OCI-LY1 (cell line): ENCODE results near the gene RPS16.

Source experiments
- H2AFZ ChIP-seq: fragments of 200-600 bp; sonication (generic), shearing (Covaris generic); 2 replicates; pipeline ENCODE4 v1.6.0; 2014; ENCODE audit warnings: antibody characterized with exemption, mild to moderate bottlenecking, low read length
- H3F3A ChIP-seq: fragments of 200-600 bp; sonication (generic), shearing (Covaris generic); 2 replicates; pipeline ENCODE4 v1.6.0; 2014; ENCODE audit warnings: mild to moderate bottlenecking, antibody characterized with exemption, low read length, moderate library complexity; ENCODE audit not compliant: insufficient read depth
- H3K27ac ChIP-seq: fragments of 200-600 bp; sonication (generic); 2 replicates; pipeline ENCODE4 v1.5.1; 2014; ENCODE audit warnings: low read length, mixed run types, mild to moderate bottlenecking, low read depth; ENCODE audit not compliant: poor library complexity, severe bottlenecking
- H3K27me3 ChIP-seq: fragments of 200-600 bp; sonication (generic); 2 replicates; pipeline ENCODE4 v1.6.0; 2014; ENCODE audit warnings: antibody characterized with exemption, mild to moderate bottlenecking, low read length, moderate library complexity; ENCODE audit not compliant: insufficient read depth
- H3K36me3 ChIP-seq: fragments of 200-600 bp; sonication (generic); 2 replicates; pipeline ENCODE4 v1.6.1; 2014; ENCODE audit warnings: mild to moderate bottlenecking, antibody characterized with exemption, low read length, moderate library complexity, mixed read lengths; ENCODE audit not compliant: insufficient read depth
- H3K4me1 ChIP-seq: fragments of 200-600 bp; sonication (generic); 2 replicates; pipeline ENCODE4 v1.5.1; 2014; ENCODE audit warnings: mild to moderate bottlenecking, low read length, moderate library complexity; ENCODE audit not compliant: insufficient read depth, severe bottlenecking
- H3K4me2 ChIP-seq: fragments of 200-600 bp; sonication (generic), shearing (Covaris generic); 2 replicates; pipeline ENCODE4 v1.6.1; 2014; ENCODE audit warnings: low read length
- H3K4me3 ChIP-seq: fragments of 200-600 bp; sonication (generic); 2 replicates; pipeline ENCODE4 v1.5.1; 2014; ENCODE audit warnings: low read length, low read depth, mild to moderate bottlenecking, mixed read lengths; ENCODE audit not compliant: poor library complexity, severe bottlenecking
- H3K79me2 ChIP-seq: fragments of 200-600 bp; shearing (Covaris generic); 2 replicates; pipeline ENCODE4 v1.6.1; 2016; ENCODE audit warnings: mixed run types, low read length, mixed read lengths; ENCODE audit not compliant: insufficient read depth
- H3K9ac ChIP-seq: fragments of 200-600 bp; sonication (generic), shearing (Covaris generic); 2 replicates; pipeline ENCODE4 v1.6.1; 2014; ENCODE audit warnings: mild to moderate bottlenecking, low read length, mixed read lengths
- H3K9me2 ChIP-seq: fragments of 200-600 bp; sonication (generic), shearing (Covaris generic); 2 replicates; pipeline ENCODE4 v1.6.1; 2014; ENCODE audit warnings: low read depth, mild to moderate bottlenecking, low read length, mixed read lengths
- H3K9me3 ChIP-seq: fragments of 200-600 bp; shearing (Covaris generic); 2 replicates; pipeline ENCODE4 v1.6.1; 2014; ENCODE audit warnings: low read length, mixed read lengths
- H4K20me1 ChIP-seq: fragments of 200-600 bp; sonication (generic), shearing (Covaris generic); 2 replicates; pipeline ENCODE4 v1.6.0; 2016; ENCODE audit warnings: mild to moderate bottlenecking, low read length; ENCODE audit not compliant: insufficient read depth
- EZH2 ChIP-seq: fragments of 200-600 bp; sonication (generic), shearing (Covaris generic); IDR thresholded peaks from 2 replicates; pipeline ENCODE4 v1.8.0; 2017; ENCODE audit warnings: borderline replicate concordance, mixed run types, mild to moderate bottlenecking, antibody characterized with exemption, low read length, moderate library complexity, mixed read lengths
- TF ChIP-seq, protein P1 (sequence below): fragments of 200-600 bp; sonication (generic), shearing (Covaris generic); IDR thresholded peaks from 2 replicates; pipeline ENCODE4 v1.5.1; 2017; ENCODE audit warnings: mild to moderate bottlenecking, antibody characterized with exemption, low read length, moderate library complexity, mixed read lengths

The RPS16 gene

DNA sequence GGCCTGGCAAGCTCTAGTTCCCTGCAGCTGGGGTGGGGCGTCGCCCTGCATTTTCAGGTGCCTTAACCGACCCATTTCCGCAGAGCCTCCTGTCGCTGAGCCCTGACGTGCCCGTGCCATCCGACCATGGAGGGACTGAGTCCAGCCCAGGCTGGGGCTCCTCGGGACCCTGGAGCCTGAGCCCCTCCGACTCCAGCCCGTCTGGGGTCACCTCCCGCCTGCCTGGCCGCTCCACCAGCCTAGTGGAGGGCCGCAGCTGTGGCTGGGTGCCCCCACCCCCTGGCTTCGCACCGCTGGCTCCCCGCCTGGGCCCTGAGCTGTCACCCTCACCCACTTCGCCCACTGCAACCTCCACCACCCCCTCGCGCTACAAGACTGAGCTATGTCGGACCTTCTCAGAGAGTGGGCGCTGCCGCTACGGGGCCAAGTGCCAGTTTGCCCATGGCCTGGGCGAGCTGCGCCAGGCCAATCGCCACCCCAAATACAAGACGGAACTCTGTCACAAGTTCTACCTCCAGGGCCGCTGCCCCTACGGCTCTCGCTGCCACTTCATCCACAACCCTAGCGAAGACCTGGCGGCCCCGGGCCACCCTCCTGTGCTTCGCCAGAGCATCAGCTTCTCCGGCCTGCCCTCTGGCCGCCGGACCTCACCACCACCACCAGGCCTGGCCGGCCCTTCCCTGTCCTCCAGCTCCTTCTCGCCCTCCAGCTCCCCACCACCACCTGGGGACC, 27.9 kb downstream of the RPS16 start:
- peak overlapping the region; percentile 97 for H3K9ac ChIP-seq
- no peak overlapping the region for H2AFZ ChIP-seq
- H3K9me2 ChIP-seq, result no peaks in the 10 kb centered on the region
- H3K4me1 ChIP-seq, result peaks cover 73% of the 10 kb centered on the region
- peak overlapping the region; percentile 96 for H3K4me3 ChIP-seq
- H3K9me3 ChIP-seq, result no peaks in the 10 kb centered on the region
- peaks cover 16% of the 10 kb centered on the region for H3F3A ChIP-seq
- no peaks in the 10 kb centered on the region for H3K27me3 ChIP-seq
- peaks cover 10% of the 10 kb centered on the region for H3K36me3 ChIP-seq
- no peaks in the 10 kb centered on the region for H4K20me1 ChIP-seq
- TF ChIP-seq EZH2, result no peak
- TF ChIP-seq, protein P1, sequence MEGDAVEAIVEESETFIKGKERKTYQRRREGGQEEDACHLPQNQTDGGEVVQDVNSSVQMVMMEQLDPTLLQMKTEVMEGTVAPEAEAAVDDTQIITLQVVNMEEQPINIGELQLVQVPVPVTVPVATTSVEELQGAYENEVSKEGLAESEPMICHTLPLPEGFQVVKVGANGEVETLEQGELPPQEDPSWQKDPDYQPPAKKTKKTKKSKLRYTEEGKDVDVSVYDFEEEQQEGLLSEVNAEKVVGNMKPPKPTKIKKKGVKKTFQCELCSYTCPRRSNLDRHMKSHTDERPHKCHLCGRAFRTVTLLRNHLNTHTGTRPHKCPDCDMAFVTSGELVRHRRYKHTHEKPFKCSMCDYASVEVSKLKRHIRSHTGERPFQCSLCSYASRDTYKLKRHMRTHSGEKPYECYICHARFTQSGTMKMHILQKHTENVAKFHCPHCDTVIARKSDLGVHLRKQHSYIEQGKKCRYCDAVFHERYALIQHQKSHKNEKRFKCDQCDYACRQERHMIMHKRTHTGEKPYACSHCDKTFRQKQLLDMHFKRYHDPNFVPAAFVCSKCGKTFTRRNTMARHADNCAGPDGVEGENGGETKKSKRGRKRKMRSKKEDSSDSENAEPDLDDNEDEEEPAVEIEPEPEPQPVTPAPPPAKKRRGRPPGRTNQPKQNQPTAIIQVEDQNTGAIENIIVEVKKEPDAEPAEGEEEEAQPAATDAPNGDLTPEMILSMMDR, result no peak
- peak overlapping the region; percentile 81 for H3K4me2 ChIP-seq
- peaks cover 6% of the 10 kb centered on the region for H3K79me2 ChIP-seq
- H3K27ac ChIP-seq, result peak overlapping the region; percentile 96

DNA sequence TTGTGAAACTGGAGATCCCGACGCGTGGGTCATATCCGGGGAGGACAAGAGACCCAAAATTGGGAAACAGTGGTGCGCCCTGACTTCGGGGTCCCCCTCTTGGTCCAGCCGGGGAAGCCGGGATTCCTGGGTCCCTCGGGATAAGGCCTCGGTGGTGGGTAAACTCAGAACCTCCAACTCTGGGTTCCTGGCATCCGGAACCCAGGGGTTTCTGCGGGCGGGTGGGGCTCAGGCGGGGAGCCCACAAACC, 28.4 kb downstream of the RPS16 start:
- Histone ChIP-seq H3K9me2 (no peaks in the 10 kb centered on the region), H4K20me1 (no peaks in the 10 kb centered on the region), H2AFZ (no peak overlapping the region), H3K9me3 (no peaks in the 10 kb centered on the region), H3K27ac (peak overlapping the region; percentile 96), H3K79me2 (peaks cover 6% of the 10 kb centered on the region), H3K4me3 (peak overlapping the region; percentile 96), H3K4me2 (peak overlapping the region; percentile 81), H3F3A (peaks cover 16% of the 10 kb centered on the region), H3K36me3 (peaks cover 10% of the 10 kb centered on the region), H3K27me3 (no peaks in the 10 kb centered on the region), H3K9ac (peak overlapping the region; percentile 97), H3K4me1 (peaks cover 78% of the 10 kb centered on the region)
- TF ChIP-seq, protein P1, result no peak
- TF ChIP-seq EZH2, result no peak

DNA sequence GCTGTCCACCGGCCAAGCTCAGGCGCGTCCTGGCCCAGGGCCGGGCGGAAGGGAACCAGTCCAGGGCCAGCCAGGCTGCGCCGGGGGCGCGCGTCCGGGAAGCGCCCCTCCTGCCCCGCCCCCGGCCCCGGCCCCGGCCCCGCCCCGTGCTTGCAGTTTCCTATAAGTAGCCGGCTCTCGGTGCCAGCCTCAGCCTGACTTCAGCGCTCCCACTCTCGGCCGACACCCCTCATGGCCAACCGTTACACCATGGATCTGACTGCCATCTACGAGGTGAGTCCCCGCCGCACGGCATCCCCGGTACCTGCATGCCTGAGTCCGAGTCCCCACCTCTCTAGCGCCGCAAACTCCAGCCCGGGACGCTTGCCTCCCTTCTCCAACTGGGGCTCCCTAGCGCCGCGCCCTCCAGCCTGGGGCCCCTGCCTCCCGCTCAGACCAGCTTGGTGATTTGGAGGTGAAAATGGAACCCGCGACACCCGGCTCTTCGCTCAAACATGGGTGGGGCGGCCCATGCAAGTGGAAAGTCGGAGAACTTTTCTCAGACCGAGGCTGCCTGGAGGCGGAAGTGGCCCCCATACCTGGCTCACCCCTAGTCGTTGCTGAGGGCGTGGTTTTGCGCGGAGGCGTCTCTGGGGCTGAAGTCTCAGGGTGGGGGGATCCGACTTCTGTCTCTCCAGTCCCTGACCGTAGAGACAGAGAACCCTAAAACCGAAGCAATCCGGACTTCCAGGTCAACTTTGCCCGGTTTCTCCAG, 28.9 kb downstream of the RPS16 start, which contains the start of gene ZFP36:
Gene ZFP36, plus strand, starts transcription at position 192 of the 754 bp plus-strand sequence. Its CDS starts 58 bp downstream, at position 250.
- H3K27ac ChIP-seq, result peak within 1 kb of the TSS; percentile 96
- no peaks in the 10 kb centered on the region for H3K27me3 ChIP-seq
- H3K4me3 ChIP-seq, result peak within 1 kb of the TSS; percentile 96
- H3K9me2 ChIP-seq, result no peaks in the 10 kb centered on the region
- TF ChIP-seq, protein P1, result 0 out of 2 replicates have a peak, but pooled peaks have one; percentile 9
- no peak for TF ChIP-seq EZH2
- peak within 1 kb of the TSS; percentile 81 for H3K4me2 ChIP-seq
- H3K9me3 ChIP-seq, result no peaks in the 10 kb centered on the region
- H3F3A ChIP-seq, result peaks cover 18% of the 10 kb centered on the region
- H3K9ac ChIP-seq, result peak within 1 kb of the TSS; percentile 97
- peaks cover 10% of the 10 kb centered on the region for H3K36me3 ChIP-seq
- peaks cover 83% of the 10 kb centered on the region for H3K4me1 ChIP-seq
- H4K20me1 ChIP-seq, result no peaks in the 10 kb centered on the region
- no peak within 1 kb of the TSS for H2AFZ ChIP-seq
- peaks cover 6% of the 10 kb centered on the region for H3K79me2 ChIP-seq
